ENCODE data around the gene CNTNAP2.

The CNTNAP2 gene

GRCh38 chr7:148211740-148212151, 2095.1 kb downstream of the CNTNAP2 start:
- no peak for DNase-seq (ENCODE audit: low read depth)

- DNase-seq (ENCODE audit: low read depth): no peak
Observed at GRCh38 chr7:148212731-148213130, 2096.1 kb downstream of the CNTNAP2 start.

- no peak for DNase-seq (ENCODE audit: low read depth)
Observed at GRCh38 chr7:148214101-148214500, 2097.5 kb downstream of the CNTNAP2 start.

- DNase-seq (ENCODE audit: low read depth): no peak
Observed at GRCh38 chr7:148218603-148219002, 2102.0 kb downstream of the CNTNAP2 start.

- no peak for DNase-seq (ENCODE audit: low read depth)
Observed at GRCh38 chr7:148222721-148223120, 2106.1 kb downstream of the CNTNAP2 start.

GRCh38 chr7:148223160-148223559, 2106.6 kb downstream of the CNTNAP2 start:
- DNase-seq (ENCODE audit: low read depth): no peak

- DNase-seq (ENCODE audit: low read depth): no peak
Observed at GRCh38 chr7:148223738-148224137, 2107.1 kb downstream of the CNTNAP2 start.

GRCh38 chr7:148230296-148230695, 2113.7 kb downstream of the CNTNAP2 start:
- DNase-seq (ENCODE audit: low read depth): no peak

- no peak for DNase-seq (ENCODE audit: low read depth)
Observed at GRCh38 chr7:148230883-148231282, 2114.3 kb downstream of the CNTNAP2 start.

- DNase-seq (ENCODE audit: low read depth): no peak
Observed at GRCh38 chr7:148232784-148233183, 2116.2 kb downstream of the CNTNAP2 start.

- no peak for DNase-seq (ENCODE audit: low read depth)
Observed at GRCh38 chr7:148234715-148235114, 2118.1 kb downstream of the CNTNAP2 start.

- DNase-seq (ENCODE audit: low read depth): no peak
Observed at GRCh38 chr7:148238761-148239325, 2122.2 kb downstream of the CNTNAP2 start.

- no peak for DNase-seq (ENCODE audit: low read depth)
Observed at GRCh38 chr7:148241700-148242293, 2125.2 kb downstream of the CNTNAP2 start.

- peak; percentile 10 for DNase-seq (ENCODE audit: low read depth)
Observed at GRCh38 chr7:148242294-148242821, 2125.8 kb downstream of the CNTNAP2 start.

GRCh38 chr7:148245381-148245780, 2128.8 kb downstream of the CNTNAP2 start:
- no peak for DNase-seq (ENCODE audit: low read depth)

GRCh38 chr7:148253629-148254028, 2137.0 kb downstream of the CNTNAP2 start:
- no peak for DNase-seq (ENCODE audit: low read depth)

GRCh38 chr7:148255333-148255732, 2138.7 kb downstream of the CNTNAP2 start:
- DNase-seq (ENCODE audit: low read depth): no peak

GRCh38 chr7:148256433-148256832, 2139.8 kb downstream of the CNTNAP2 start:
- DNase-seq (ENCODE audit: low read depth): no peak

GRCh38 chr7:148260599-148260998, 2144.0 kb downstream of the CNTNAP2 start:
- no peak for DNase-seq (ENCODE audit: low read depth)

- no peak for DNase-seq (ENCODE audit: low read depth)
Observed at GRCh38 chr7:148261523-148261922, 2144.9 kb downstream of the CNTNAP2 start.

GRCh38 chr7:148261996-148262688, 2145.5 kb downstream of the CNTNAP2 start:
- no peak for DNase-seq (ENCODE audit: low read depth)

- DNase-seq (ENCODE audit: low read depth): peak; percentile 6
Observed at GRCh38 chr7:148262721-148263229, 2146.2 kb downstream of the CNTNAP2 start.

GRCh38 chr7:148264933-148265557, 2148.4 kb downstream of the CNTNAP2 start:
- DNase-seq (ENCODE audit: low read depth): no peak
